Vagina (tissue), 2 donors: ENCODE data around the gene SP1. TPM values are rescaled to one million over a fixed set of nuclear protein-coding genes. Genes with fewer than 3 reads are reported as not detected.

Source experiments
- DNase-seq, 2 donors: peaks; one replicate each; pipeline ENCODE4 v3.0.0-alpha.2; 2017; ENCODE audit errors: extremely low spot score in 2 of 2
- H3K27ac ChIP-seq: fragments of 200-600 bp; sonication (generic); one replicate; pipeline ENCODE4 v1.5.1; 2019
- H3K27me3 ChIP-seq: fragments of 200-600 bp; sonication (generic); one replicate; pipeline ENCODE4 v1.5.1; 2019
- H3K36me3 ChIP-seq, 2 donors: fragments of 200-600 bp; sonication (generic); one replicate each; pipeline ENCODE4 v1.5.1; 2017 to 2019
- H3K4me1 ChIP-seq: fragments of 200-600 bp; sonication (generic); one replicate; pipeline ENCODE4 v1.5.1; 2019
- H3K4me3 ChIP-seq, 2 donors: fragments of 200-600 bp; sonication (generic); 1 replicate in 1 of 2; 2 replicates in 1 of 2; pipeline ENCODE4 v1.5.1; 2016 to 2019
- H3K9me3 ChIP-seq: fragments of 200-600 bp; sonication (generic); one replicate; pipeline ENCODE4 v1.5.1; 2019
- CTCF ChIP-seq, 3 experiments: fragments of 450-650 bp in 2 of 3; fragments of 200-600 bp in 1 of 3; sonication (generic) in 1 of 3; IDR thresholded peaks; one replicate each; pipeline ENCODE4 v1.5.1; 2017 to 2019; ENCODE audit warnings: antibody characterized with exemption in 3 of 3, mild to moderate bottlenecking in 2 of 3, moderate library complexity in 2 of 3
- POLR2A ChIP-seq, 2 donors: fragments of 450-650 bp; IDR thresholded peaks; one replicate each; pipeline ENCODE4 v1.6.1; 2017; ENCODE audit warnings: antibody characterized with exemption in 2 of 2, mild to moderate bottlenecking in 2 of 2, moderate library complexity in 2 of 2
- POLR2AphosphoS5 ChIP-seq, 2 donors: sonication (generic); formaldehyde crosslinking; IDR thresholded peaks; one replicate each; pipeline ENCODE4 v1.9.0; 2017; ENCODE audit warnings: antibody characterized with exemption in 2 of 2, mild to moderate bottlenecking in 2 of 2, low read depth in 1 of 2; ENCODE audit not compliant: insufficient read depth in 1 of 2
- intact Hi-C: fragments of 100-400 bp; cut with DNase I; formaldehyde crosslinking; loops from one replicate; pipeline ENCODE4 v1.15.1; 2023
- total RNA-seq: library from RNA; depleted of rRNA; stranded (reverse); fragments of >200 nt; gene quantifications from one replicate; pipeline ENCODE4 v1.2.3, GENCODE V29; 2016

Gene SP1
- total RNA-seq, 1 donor from 2014 or later: 76.1 TPM

DNA sequence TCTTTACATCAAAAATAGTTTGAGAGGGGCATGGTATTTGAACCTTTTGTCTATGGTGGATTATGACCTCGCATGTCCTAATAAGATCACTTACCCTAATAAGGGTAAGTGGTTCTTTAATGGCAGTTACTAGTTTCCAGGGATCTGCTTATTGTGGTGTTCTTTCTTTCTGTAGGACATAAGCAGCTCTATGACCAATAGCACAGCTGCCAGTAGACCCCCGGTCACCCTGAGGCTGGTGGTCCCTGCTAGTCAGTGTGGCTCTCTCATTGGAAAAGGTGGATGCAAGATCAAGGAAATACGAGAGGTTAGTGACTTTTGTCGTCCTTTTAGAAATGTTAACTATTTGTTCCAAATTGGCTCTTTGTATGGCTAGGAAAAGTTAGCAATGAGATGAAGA lies 79.1 kb downstream of the SP1 start:
- Histone ChIP-seq H3K4me3 (no peak overlapping the region), H3K27me3 (no peaks in the 10 kb centered on the region), H3K27ac (no peak overlapping the region), H3K4me1 (peaks cover 23% of the 10 kb centered on the region), H3K36me3 (peaks cover 2 to 98% of the 10 kb centered on the region in 2 donors), H3K9me3 (no peaks in the 10 kb centered on the region)
- TF ChIP-seq CTCF (IDR thresholded peaks at IDR 0.05) (no peak), POLR2A (IDR thresholded peaks at IDR 0.05) (no peak), POLR2AphosphoS5 (IDR thresholded peaks at IDR 0.05; ENCODE audit: insufficient read depth in 1 of 2, low read depth in 1 of 2) (no peak)
- no peak for DNase-seq
- intact Hi-C loops: loop anchor here (10.0 kb wide), 1 partner anchor 74 kb away; the partner anchor contains the start of gene SP1

DNA sequence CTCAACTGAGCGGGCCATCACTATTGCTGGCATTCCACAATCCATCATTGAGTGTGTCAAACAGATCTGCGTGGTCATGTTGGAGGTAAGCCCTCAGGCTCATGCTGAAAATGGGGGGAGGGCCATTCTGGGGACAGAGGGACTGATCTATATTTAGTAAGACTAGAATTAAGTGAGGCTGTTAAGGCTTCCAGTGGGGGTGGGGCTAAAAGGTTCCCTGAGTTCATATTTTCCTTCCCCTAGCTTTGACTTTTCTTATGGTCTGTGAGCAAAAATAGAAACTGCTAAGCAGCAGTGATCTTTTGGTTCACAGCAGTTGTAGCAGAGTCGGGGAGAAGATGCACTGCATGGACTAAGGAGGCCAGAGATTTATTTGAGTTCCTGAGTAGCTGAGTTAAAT lies 81.1 kb downstream of the SP1 start:
- Histone ChIP-seq H3K27ac (no peak overlapping the region), H3K27me3 (no peaks in the 10 kb centered on the region), H3K36me3 (peaks cover 0 to 100% of the 10 kb centered on the region in 2 donors), H3K4me1 (peaks cover 12% of the 10 kb centered on the region), H3K4me3 (no peak overlapping the region), H3K9me3 (no peaks in the 10 kb centered on the region)
- no peak for DNase-seq
- no peak for TF ChIP-seq POLR2A (IDR thresholded peaks at IDR 0.05)
- no peak for TF ChIP-seq CTCF (IDR thresholded peaks at IDR 0.05)
- TF ChIP-seq POLR2AphosphoS5 (IDR thresholded peaks at IDR 0.05; ENCODE audit: insufficient read depth in 1 of 2, low read depth in 1 of 2): no peak
- intact Hi-C loops: no loop called here

DNA sequence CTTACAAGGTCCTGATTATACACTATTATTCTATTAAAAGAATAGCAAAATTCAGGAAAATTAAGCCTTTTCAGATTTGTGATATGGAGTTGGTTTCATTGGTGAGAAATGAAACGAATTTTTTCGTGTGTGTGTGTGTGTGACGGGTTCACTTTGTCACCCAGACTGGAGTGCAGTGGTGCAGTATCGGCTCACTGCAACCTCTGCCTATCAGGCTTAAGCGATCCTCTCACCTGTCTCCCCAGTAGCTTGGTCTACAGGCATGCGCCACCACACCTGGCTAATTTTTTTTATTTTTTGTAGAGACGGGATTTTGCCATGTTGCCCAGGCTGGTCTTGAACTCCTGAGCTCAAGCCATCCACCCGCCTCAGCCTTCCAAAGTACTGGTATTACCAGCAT lies 81.6 kb downstream of the SP1 start:
- Histone ChIP-seq H3K9me3 (no peaks in the 10 kb centered on the region), H3K27ac (no peak overlapping the region), H3K4me3 (no peak overlapping the region), H3K4me1 (peaks cover 12% of the 10 kb centered on the region), H3K36me3 (peaks cover 0 to 100% of the 10 kb centered on the region in 2 donors), H3K27me3 (no peaks in the 10 kb centered on the region)
- TF ChIP-seq CTCF (IDR thresholded peaks at IDR 0.05) (no peak), POLR2AphosphoS5 (IDR thresholded peaks at IDR 0.05; ENCODE audit: insufficient read depth in 1 of 2, low read depth in 1 of 2) (no peak), POLR2A (IDR thresholded peaks at IDR 0.05) (no peak)
- DNase-seq: no peak
- intact Hi-C loops: no loop called here

- TF ChIP-seq POLR2A (IDR thresholded peaks at IDR 0.05) (no peak), POLR2AphosphoS5 (IDR thresholded peaks at IDR 0.05; ENCODE audit: insufficient read depth in 1 of 2, low read depth in 1 of 2) (no peak), CTCF (IDR thresholded peaks at IDR 0.05) (no peak)
- H3K27me3 ChIP-seq: no peaks in the 10 kb centered on the region
- no peak overlapping the region for H3K27ac ChIP-seq
- DNase-seq: no peak
- intact Hi-C loops: no loop called here
- H3K4me1 ChIP-seq: peaks cover 12% of the 10 kb centered on the region
- no peaks in the 10 kb centered on the region for H3K9me3 ChIP-seq
- H3K4me3 ChIP-seq: no peak overlapping the region
- H3K36me3 ChIP-seq: peaks cover 4 to 100% of the 10 kb centered on the region in 2 donors
Observed at GRCh38 chr12:53462935-53463334, 83.0 kb downstream of the SP1 start.

- Histone ChIP-seq H3K4me3 (no peak overlapping the region), H3K36me3 (peaks cover 4 to 100% of the 10 kb centered on the region in 2 donors), H3K4me1 (peaks cover 12% of the 10 kb centered on the region), H3K27ac (no peak overlapping the region), H3K27me3 (no peaks in the 10 kb centered on the region), H3K9me3 (no peaks in the 10 kb centered on the region)
- DNase-seq: no peak
- intact Hi-C loops: no loop called here
- TF ChIP-seq CTCF (IDR thresholded peaks at IDR 0.05): no peak
Observed at GRCh38 chr12:53463802-53464560, 84.0 kb downstream of the SP1 start.
